GM12864 (cell line): ENCODE measurements around the gene KLHL30.

ENCODE experiments used
- DNase-seq: peaks from one replicate; pipeline ENCODE4 v3.0.0-alpha.2; 2011; ENCODE audit warnings: low read depth
- H3K4me3 ChIP-seq: 2 replicates; pipeline ENCODE4 v1.5.1; 2011; ENCODE audit warnings: mild to moderate bottlenecking, low read depth, low read length, control low read depth
- TF ChIP-seq, protein P1 (sequence below): IDR thresholded peaks from 2 replicates; pipeline ENCODE4 v1.5.1; 2011; ENCODE audit warnings: low read depth, mild to moderate bottlenecking, moderate library complexity, low read length, control low read depth, inconsistent platforms; ENCODE audit errors: missing control alignments

Gene KLHL30

GRCh38 chr2:238117199-238118154 lies 21.0 kb upstream of the KLHL30 start:
- TF ChIP-seq, protein P1, sequence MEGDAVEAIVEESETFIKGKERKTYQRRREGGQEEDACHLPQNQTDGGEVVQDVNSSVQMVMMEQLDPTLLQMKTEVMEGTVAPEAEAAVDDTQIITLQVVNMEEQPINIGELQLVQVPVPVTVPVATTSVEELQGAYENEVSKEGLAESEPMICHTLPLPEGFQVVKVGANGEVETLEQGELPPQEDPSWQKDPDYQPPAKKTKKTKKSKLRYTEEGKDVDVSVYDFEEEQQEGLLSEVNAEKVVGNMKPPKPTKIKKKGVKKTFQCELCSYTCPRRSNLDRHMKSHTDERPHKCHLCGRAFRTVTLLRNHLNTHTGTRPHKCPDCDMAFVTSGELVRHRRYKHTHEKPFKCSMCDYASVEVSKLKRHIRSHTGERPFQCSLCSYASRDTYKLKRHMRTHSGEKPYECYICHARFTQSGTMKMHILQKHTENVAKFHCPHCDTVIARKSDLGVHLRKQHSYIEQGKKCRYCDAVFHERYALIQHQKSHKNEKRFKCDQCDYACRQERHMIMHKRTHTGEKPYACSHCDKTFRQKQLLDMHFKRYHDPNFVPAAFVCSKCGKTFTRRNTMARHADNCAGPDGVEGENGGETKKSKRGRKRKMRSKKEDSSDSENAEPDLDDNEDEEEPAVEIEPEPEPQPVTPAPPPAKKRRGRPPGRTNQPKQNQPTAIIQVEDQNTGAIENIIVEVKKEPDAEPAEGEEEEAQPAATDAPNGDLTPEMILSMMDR: no peak
- no peak for DNase-seq
- no peak overlapping the region for H3K4me3 ChIP-seq

GRCh38 chr2:238119756-238120462 lies 18.6 kb upstream of the KLHL30 start:
- TF ChIP-seq, protein P1: no peak
- H3K4me3 ChIP-seq: no peak overlapping the region
- DNase-seq: no peak

GRCh38 chr2:238120463-238121298 lies 17.8 kb upstream of the KLHL30 start:
- H3K4me3 ChIP-seq: no peak overlapping the region
- TF ChIP-seq, protein P1: no peak
- no peak for DNase-seq

DNA sequence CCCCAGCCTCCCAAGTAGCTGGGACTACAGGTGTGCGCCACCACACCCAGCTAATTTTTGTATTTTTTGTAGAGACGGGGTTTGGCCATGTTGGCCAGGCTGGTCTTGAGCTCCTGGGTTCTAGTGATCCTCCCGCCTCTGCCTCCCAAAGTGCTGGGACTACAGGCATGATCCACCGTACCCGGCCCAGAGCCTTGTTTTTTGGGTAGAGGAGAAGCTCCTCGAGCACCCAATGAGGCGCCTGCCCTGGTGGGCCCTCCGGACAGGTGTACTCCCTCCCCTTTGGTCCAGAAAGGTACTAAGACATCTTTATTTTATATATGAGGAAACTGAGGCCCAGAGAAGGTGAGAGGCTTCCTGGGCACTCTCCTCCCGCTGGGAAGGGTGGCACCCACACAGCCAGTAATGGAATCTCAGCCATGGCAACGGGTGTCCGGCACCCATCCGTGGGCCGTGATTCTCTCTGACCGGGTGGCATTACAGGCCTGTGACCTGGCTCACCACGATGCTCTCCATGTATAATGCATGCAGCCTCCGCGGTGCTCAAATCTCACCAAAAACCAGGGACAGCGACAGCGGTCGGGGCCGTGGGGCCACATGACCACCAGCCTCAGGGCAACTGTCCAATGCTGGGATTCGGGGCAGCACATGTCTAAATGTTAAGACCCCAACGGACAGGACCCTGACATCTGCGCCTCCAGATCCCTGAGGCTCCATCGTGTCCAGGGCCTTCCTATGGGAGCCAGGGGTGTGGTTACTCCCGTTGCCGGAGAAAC lies 16.8 kb upstream of the KLHL30 start:
- DNase-seq: no peak
- TF ChIP-seq, protein P1: no peak
- no peak overlapping the region for H3K4me3 ChIP-seq

- no peak for DNase-seq
- TF ChIP-seq, protein P1: no peak
- no peak overlapping the region for H3K4me3 ChIP-seq
These were observed 15.9 kb upstream of the KLHL30 start for GRCh38 chr2:238122287-238123217.
